Gastrocnemius medialis (tissue), 4 donors: ENCODE data around the gene ZNF431.

Experiments
- POLR2A ChIP-seq, 2 donors: fragments of 450-650 bp; IDR thresholded peaks; one replicate each; pipeline ENCODE4 v1.6.1; 2017; ENCODE audit warnings: antibody characterized with exemption in 2 of 2, mild to moderate bottlenecking in 2 of 2, moderate library complexity in 2 of 2
- TF ChIP-seq, protein P1 (sequence below), 5 experiments: fragments of 450-650 bp in 3 of 5; fragments of 200-600 bp in 2 of 5; sonication (generic) in 2 of 5; IDR thresholded peaks in 4 of 5; conservative IDR thresholded peaks in 1 of 5; 1 replicate in 4 of 5; 2 replicates in 1 of 5; pipeline ENCODE4 v1.5.1; 2016 to 2019; ENCODE audit warnings: antibody characterized with exemption in 5 of 5, mild to moderate bottlenecking in 3 of 5, moderate library complexity in 3 of 5

GRCh38 chr19:21197590-21198295 lies 55.9 kb downstream of the ZNF431 start:
- TF ChIP-seq, protein P1, sequence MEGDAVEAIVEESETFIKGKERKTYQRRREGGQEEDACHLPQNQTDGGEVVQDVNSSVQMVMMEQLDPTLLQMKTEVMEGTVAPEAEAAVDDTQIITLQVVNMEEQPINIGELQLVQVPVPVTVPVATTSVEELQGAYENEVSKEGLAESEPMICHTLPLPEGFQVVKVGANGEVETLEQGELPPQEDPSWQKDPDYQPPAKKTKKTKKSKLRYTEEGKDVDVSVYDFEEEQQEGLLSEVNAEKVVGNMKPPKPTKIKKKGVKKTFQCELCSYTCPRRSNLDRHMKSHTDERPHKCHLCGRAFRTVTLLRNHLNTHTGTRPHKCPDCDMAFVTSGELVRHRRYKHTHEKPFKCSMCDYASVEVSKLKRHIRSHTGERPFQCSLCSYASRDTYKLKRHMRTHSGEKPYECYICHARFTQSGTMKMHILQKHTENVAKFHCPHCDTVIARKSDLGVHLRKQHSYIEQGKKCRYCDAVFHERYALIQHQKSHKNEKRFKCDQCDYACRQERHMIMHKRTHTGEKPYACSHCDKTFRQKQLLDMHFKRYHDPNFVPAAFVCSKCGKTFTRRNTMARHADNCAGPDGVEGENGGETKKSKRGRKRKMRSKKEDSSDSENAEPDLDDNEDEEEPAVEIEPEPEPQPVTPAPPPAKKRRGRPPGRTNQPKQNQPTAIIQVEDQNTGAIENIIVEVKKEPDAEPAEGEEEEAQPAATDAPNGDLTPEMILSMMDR (IDR thresholded peaks at IDR 0.05 in 4 of 5, conservative IDR thresholded peaks at IDR 0.05 in 1 of 5) = no peak
- TF ChIP-seq POLR2A (IDR thresholded peaks at IDR 0.05) = no peak
